KMS-11 (cell line): Measurements from ENCODE around the gene ACTN2.

Source experiments
- H2AFZ ChIP-seq: fragments of 200-600 bp; sonication (generic); 2 replicates; pipeline ENCODE4 v1.6.1; 2016; ENCODE audit warnings: antibody characterized with exemption, mixed run types, low read depth
- H3K27ac ChIP-seq: fragments of 200-600 bp; sonication (generic); 2 replicates; pipeline ENCODE4 v1.6.1; 2016; ENCODE audit warnings: mild to moderate bottlenecking, mixed run types
- H3K27me3 ChIP-seq: fragments of 200-600 bp; sonication (generic); 2 replicates; pipeline ENCODE4 v1.6.1; 2017; ENCODE audit warnings: mild to moderate bottlenecking, low read depth, mixed run types, moderate library complexity; ENCODE audit not compliant: insufficient read depth
- H3K36me3 ChIP-seq: fragments of 200-600 bp; sonication (generic); 2 replicates; pipeline ENCODE4 v1.6.1; 2017; ENCODE audit warnings: mild to moderate bottlenecking, mixed run types; ENCODE audit not compliant: insufficient read depth
- H3K4me1 ChIP-seq: fragments of 200-600 bp; sonication (generic); 2 replicates; pipeline ENCODE4 v1.6.1; 2016; ENCODE audit warnings: mild to moderate bottlenecking, low read depth, mixed run types; ENCODE audit not compliant: poor library complexity, severe bottlenecking
- H3K4me2 ChIP-seq: fragments of 200-600 bp; sonication (generic); 2 replicates; pipeline ENCODE4 v1.7.0; 2016; ENCODE audit warnings: mild to moderate bottlenecking, mixed run types
- H3K4me3 ChIP-seq: fragments of 200-600 bp; sonication (generic); IDR thresholded peaks from 2 replicates; pipeline ENCODE4 v1.6.1; 2017; ENCODE audit warnings: low read depth, low read length, mixed read lengths; ENCODE audit not compliant: insufficient read depth
- H3K79me2 ChIP-seq: fragments of 200-600 bp; sonication (generic); 2 replicates; pipeline ENCODE4 v1.6.1; 2016; ENCODE audit warnings: low read depth, mixed run types; ENCODE audit not compliant: insufficient read depth
- H3K9ac ChIP-seq: fragments of 200-600 bp; sonication (generic); 2 replicates; pipeline ENCODE4 v1.6.1; 2016; ENCODE audit warnings: mild to moderate bottlenecking, mixed run types
- H4K20me1 ChIP-seq: fragments of 200-600 bp; sonication (generic); 2 replicates; pipeline ENCODE4 v1.6.1; 2016; ENCODE audit warnings: mild to moderate bottlenecking, mixed run types; ENCODE audit not compliant: insufficient read depth
- TF ChIP-seq, protein P1 (sequence below): fragments of 200-600 bp; sonication (generic); conservative IDR thresholded peaks from 2 replicates; pipeline ENCODE4 v1.6.1; 2017; ENCODE audit warnings: low read depth, mild to moderate bottlenecking, antibody characterized with exemption, low read length, moderate library complexity, mixed read lengths

The ACTN2 gene

DNA sequence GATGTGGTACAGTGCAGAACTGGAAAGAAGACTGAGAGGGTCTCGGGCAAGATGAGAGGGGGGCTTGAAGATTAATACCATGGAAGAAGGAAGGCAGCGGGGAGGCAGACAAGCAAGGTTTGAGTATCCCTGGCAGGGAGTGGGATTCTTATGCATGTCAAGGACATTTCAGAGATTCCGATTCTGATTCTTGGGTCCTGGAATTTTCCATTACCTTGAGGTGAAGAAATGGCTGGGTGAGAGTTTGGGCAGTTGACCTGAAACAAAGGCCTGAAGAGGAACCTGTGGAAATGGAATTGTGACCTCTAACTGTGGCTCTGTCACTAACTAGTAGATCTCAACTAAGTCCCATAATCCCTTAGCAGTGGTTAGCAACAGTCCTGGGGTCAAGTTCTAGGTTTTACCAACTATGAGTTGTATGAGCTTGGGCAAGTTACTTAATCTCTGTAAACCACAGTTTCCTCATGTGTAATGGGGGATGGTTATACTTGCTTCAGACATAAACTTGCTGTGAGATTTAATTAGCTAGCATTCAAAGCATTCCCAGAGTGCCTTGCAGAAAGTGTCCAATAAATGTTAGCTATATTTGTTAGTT lies 8.6 kb upstream of the ACTN2 start:
- no peaks in the 10 kb centered on the region for H3K27me3 ChIP-seq

DNA sequence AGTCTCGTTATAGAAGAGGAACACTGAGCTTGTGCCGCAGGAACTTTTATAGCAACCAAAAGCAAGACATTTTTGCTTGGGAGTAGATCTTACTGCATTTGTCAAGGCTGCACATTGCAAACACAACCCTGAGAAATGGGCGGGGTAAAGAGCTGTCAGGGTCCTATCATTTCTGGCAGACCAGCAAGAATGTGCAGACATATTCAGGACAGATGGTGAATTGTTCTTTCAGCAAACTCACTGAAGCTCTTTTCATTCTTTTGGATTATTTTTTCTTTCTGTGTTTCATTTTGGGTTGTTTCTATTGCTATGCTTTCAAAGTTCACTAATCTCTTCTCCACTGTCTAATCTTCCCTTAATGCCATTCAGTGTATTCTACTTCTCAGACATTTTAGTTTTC lies 5.1 kb upstream of the ACTN2 start:
- no peaks in the 10 kb centered on the region for H4K20me1 ChIP-seq

More for the DNA sequence above, 8.6 kb upstream of the ACTN2 start:
- H3K9ac ChIP-seq, result no peak overlapping the region
- TF ChIP-seq, protein P1, sequence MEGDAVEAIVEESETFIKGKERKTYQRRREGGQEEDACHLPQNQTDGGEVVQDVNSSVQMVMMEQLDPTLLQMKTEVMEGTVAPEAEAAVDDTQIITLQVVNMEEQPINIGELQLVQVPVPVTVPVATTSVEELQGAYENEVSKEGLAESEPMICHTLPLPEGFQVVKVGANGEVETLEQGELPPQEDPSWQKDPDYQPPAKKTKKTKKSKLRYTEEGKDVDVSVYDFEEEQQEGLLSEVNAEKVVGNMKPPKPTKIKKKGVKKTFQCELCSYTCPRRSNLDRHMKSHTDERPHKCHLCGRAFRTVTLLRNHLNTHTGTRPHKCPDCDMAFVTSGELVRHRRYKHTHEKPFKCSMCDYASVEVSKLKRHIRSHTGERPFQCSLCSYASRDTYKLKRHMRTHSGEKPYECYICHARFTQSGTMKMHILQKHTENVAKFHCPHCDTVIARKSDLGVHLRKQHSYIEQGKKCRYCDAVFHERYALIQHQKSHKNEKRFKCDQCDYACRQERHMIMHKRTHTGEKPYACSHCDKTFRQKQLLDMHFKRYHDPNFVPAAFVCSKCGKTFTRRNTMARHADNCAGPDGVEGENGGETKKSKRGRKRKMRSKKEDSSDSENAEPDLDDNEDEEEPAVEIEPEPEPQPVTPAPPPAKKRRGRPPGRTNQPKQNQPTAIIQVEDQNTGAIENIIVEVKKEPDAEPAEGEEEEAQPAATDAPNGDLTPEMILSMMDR, result no peak
- no peaks in the 10 kb centered on the region for H3K79me2 ChIP-seq
- no peaks in the 10 kb centered on the region for H3K36me3 ChIP-seq
- no peak overlapping the region for H3K4me2 ChIP-seq
- no peaks in the 10 kb centered on the region for H4K20me1 ChIP-seq
- no peak overlapping the region for H3K4me3 ChIP-seq
- H2AFZ ChIP-seq, result no peak overlapping the region
- no peak overlapping the region for H3K27ac ChIP-seq
- no peaks in the 10 kb centered on the region for H3K4me1 ChIP-seq

DNA sequence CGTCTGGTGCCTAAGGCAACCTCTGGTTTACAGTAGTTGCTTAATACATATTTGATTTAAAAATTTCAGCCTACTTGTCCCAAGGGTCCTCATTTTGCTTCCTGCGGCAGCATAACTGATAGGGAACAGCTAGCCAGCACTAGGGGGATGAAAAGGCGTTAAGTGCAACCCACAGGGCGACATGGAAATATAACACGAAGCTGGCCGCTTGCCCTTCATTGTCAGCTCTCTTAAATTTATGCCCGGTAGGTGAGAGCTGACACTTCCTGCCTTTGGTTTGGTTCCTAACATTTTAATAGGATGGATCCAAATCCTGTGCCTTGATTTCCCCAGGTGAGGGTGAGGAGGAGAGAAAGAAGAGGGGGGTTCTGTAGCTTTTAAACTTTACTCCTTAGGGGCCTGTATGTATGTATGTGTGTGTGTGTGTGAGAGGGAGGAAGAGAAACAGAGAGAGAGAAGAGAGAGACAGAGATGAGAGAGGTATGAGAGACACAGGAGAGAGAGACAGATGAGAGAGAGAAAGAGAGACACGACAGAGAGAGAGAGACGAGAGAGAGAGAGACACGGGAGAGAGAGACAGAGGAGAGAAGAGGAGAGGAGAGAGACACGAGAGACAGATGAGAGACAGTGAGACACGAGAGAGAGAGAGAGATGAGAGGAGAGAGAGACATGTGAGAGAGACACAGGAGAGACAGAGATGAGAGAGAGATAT lies 938 bp upstream of the ACTN2 start:
- no peak overlapping the region for H3K27ac ChIP-seq
- H3K79me2 ChIP-seq, result no peaks in the 10 kb centered on the region
- H3K36me3 ChIP-seq, result no peaks in the 10 kb centered on the region
- no peak overlapping the region for H2AFZ ChIP-seq
- no peak overlapping the region for H3K4me3 ChIP-seq
- TF ChIP-seq, protein P1, result no peak
- no peaks in the 10 kb centered on the region for H3K4me1 ChIP-seq
- no peak overlapping the region for H3K9ac ChIP-seq
- no peak overlapping the region for H3K4me2 ChIP-seq
- H4K20me1 ChIP-seq, result no peaks in the 10 kb centered on the region
- no peaks in the 10 kb centered on the region for H3K27me3 ChIP-seq

More for the DNA sequence above, 5.1 kb upstream of the ACTN2 start:
- no peak overlapping the region for H3K4me2 ChIP-seq
- TF ChIP-seq, protein P1, result no peak
- no peaks in the 10 kb centered on the region for H3K27me3 ChIP-seq
- no peaks in the 10 kb centered on the region for H3K79me2 ChIP-seq
- no peak overlapping the region for H3K4me3 ChIP-seq
- no peak overlapping the region for H3K9ac ChIP-seq
- H3K36me3 ChIP-seq, result no peaks in the 10 kb centered on the region
- H2AFZ ChIP-seq, result no peak overlapping the region
- H3K4me1 ChIP-seq, result no peaks in the 10 kb centered on the region
- H3K27ac ChIP-seq, result no peak overlapping the region

DNA sequence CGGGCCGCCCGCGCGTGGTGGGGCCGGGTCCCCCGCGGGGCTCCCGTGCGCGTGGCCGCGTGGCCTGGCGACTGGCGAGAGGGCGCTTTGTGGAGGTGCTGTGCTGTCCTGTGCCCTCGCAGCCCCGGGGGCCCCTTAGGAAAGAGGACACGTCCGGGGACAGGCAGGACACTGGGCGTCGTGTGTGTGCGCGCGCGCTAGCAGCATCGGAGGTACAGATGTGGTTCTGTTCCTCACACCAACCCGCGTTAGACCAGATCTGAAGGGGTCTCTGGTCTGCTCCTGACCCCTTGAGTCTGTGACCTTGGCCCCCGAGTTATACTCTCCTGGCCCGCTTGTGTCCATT lies 489 bp downstream of the ACTN2 start:
- TF ChIP-seq, protein P1, result no peak
- H3K27ac ChIP-seq, result no peak overlapping the region
- no peaks in the 10 kb centered on the region for H3K36me3 ChIP-seq
- H3K4me3 ChIP-seq, result no peak overlapping the region
- H2AFZ ChIP-seq, result no peak overlapping the region
- no peak overlapping the region for H3K4me2 ChIP-seq
- H3K9ac ChIP-seq, result no peak overlapping the region
- H4K20me1 ChIP-seq, result no peaks in the 10 kb centered on the region
- no peaks in the 10 kb centered on the region for H3K79me2 ChIP-seq
- no peaks in the 10 kb centered on the region for H3K4me1 ChIP-seq
- H3K27me3 ChIP-seq, result no peaks in the 10 kb centered on the region
